Gastrocnemius medialis (tissue), 4 donors: ENCODE data around the gene HTR2C.

Experiments
- CTCF ChIP-seq, 5 experiments: fragments of 450-650 bp in 3 of 5; fragments of 200-600 bp in 2 of 5; sonication (generic) in 2 of 5; IDR thresholded peaks in 4 of 5; conservative IDR thresholded peaks in 1 of 5; 1 replicate in 4 of 5; 2 replicates in 1 of 5; pipeline ENCODE4 v1.5.1; 2016 to 2019; ENCODE audit warnings: antibody characterized with exemption in 5 of 5, mild to moderate bottlenecking in 3 of 5, moderate library complexity in 3 of 5
- POLR2A ChIP-seq, 2 donors: fragments of 450-650 bp; IDR thresholded peaks; one replicate each; pipeline ENCODE4 v1.6.1; 2017; ENCODE audit warnings: antibody characterized with exemption in 2 of 2, mild to moderate bottlenecking in 2 of 2, moderate library complexity in 2 of 2

- no peak for TF ChIP-seq CTCF (IDR thresholded peaks at IDR 0.05 in 4 of 5, conservative IDR thresholded peaks at IDR 0.05 in 1 of 5)
- no peak for TF ChIP-seq POLR2A (IDR thresholded peaks at IDR 0.05)
These were observed 305.6 kb downstream of the HTR2C start for GRCh38 chrX:114889481-114889880.
